ENCODE measurements around the gene GMPS. TPM values are rescaled to one million over a fixed set of nuclear protein-coding genes. Genes with fewer than 3 reads are reported as not detected.
"Not testable (repeated sequence)": the region's sequence is repeated elsewhere in the genome, so short reads cannot be mapped to it uniquely, and the experiment has no call there.

GMPS gene
- total RNA-seq, 1 donor from 2014 or later, result 29.2 TPM

DNA sequence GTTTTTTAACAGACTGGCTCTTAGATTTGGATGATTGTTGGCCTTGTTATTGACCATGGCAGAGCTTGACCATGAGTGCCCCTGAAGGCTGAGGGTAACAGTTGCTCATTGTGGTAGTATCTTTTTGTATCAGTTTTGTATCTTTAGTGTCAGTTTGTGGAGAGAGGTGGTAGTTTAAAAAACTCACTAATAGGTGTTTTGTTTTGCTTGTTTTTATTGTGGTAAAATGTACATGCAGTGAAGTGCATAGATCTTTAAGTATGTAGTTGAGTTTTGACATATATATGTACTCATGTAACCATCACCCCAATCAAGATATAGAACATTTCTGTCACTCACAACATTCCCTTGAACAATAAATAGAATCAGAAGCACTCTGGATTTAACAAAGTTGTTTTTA is 9.8 kb downstream of the GMPS start:
- no peak overlapping the region for H3K27ac ChIP-seq
- H3K4me3 ChIP-seq, result no peak overlapping the region
- no peaks in the 10 kb centered on the region for H3K9me3 ChIP-seq
- peaks cover 38% of the 10 kb centered on the region for H3K4me1 ChIP-seq
- intact Hi-C loops (cut with DNase I), result no loop called here
- no peaks in the 10 kb centered on the region for H3K36me3 ChIP-seq
- H3K27me3 ChIP-seq, result no peaks in the 10 kb centered on the region
- TF ChIP-seq POLR2AphosphoS5 (IDR thresholded peaks at IDR 0.05; ENCODE audit: insufficient read depth in 1 of 2, low read depth in 1 of 2) (no peak), POLR2A (IDR thresholded peaks at IDR 0.05) (no peak)
- TF ChIP-seq, protein P1, sequence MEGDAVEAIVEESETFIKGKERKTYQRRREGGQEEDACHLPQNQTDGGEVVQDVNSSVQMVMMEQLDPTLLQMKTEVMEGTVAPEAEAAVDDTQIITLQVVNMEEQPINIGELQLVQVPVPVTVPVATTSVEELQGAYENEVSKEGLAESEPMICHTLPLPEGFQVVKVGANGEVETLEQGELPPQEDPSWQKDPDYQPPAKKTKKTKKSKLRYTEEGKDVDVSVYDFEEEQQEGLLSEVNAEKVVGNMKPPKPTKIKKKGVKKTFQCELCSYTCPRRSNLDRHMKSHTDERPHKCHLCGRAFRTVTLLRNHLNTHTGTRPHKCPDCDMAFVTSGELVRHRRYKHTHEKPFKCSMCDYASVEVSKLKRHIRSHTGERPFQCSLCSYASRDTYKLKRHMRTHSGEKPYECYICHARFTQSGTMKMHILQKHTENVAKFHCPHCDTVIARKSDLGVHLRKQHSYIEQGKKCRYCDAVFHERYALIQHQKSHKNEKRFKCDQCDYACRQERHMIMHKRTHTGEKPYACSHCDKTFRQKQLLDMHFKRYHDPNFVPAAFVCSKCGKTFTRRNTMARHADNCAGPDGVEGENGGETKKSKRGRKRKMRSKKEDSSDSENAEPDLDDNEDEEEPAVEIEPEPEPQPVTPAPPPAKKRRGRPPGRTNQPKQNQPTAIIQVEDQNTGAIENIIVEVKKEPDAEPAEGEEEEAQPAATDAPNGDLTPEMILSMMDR (IDR thresholded peaks at IDR 0.05), result no peak
- DNase-seq (ENCODE audit: extremely low spot score in 2 of 2), result no peak

DNA sequence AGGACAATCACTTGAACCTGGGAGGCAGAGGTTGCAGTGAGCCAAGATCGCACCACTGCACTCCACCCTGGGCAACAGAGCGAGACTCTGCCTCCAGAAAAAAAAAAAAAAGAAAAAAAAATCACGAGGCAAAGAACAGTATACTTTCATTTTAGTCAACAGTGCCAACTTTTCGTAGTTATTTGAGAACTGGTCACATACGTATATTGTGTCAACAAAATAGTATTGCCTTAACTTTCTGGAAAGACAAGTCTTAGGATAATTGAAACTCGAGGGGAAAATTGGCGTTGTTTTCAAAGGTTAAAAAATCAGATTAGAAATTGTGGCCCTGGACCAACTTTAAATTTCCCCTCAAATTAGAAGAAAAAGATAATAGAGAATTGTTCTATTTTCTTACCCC is 13.8 kb downstream of the GMPS start:
- Histone ChIP-seq H3K4me1 (peaks cover 14% of the 10 kb centered on the region), H3K27ac (no peak overlapping the region), H3K27me3 (no peaks in the 10 kb centered on the region), H3K4me3 (no peak overlapping the region), H3K36me3 (no peaks in the 10 kb centered on the region), H3K9me3 (no peaks in the 10 kb centered on the region)
- intact Hi-C loops (cut with DNase I), result no loop called here
- DNase-seq (ENCODE audit: extremely low spot score in 2 of 2), result no peak
- TF ChIP-seq, protein P1 (IDR thresholded peaks at IDR 0.05), result no peak
- TF ChIP-seq POLR2AphosphoS5 (IDR thresholded peaks at IDR 0.05; ENCODE audit: insufficient read depth in 1 of 2, low read depth in 1 of 2) (no peak), POLR2A (IDR thresholded peaks at IDR 0.05) (no peak)

DNA sequence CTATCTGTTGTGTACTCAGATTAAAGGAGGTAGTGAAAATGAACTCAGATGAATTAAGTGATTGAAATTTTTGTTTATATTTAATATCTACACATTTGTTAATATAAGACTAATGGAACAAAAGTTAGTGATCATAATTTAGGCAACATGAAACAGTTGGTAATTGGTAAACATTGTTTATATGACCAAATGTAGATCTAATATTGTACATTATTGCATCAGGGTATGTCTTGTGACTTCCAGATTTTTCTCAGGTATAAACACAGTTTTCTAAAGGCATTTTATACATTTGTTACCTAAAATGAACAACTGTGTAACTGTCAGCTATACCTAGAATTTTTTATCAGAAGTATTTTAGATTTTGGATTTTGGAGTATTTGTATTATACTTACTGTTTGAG is 14.8 kb downstream of the GMPS start:
- no peak for DNase-seq (ENCODE audit: extremely low spot score in 2 of 2)
- H3K9me3 ChIP-seq, result no peaks in the 10 kb centered on the region
- no peak overlapping the region for H3K27ac ChIP-seq
- H3K27me3 ChIP-seq, result no peaks in the 10 kb centered on the region
- no peaks in the 10 kb centered on the region for H3K36me3 ChIP-seq
- no peak overlapping the region for H3K4me3 ChIP-seq
- TF ChIP-seq POLR2A (IDR thresholded peaks at IDR 0.05) (no peak), POLR2AphosphoS5 (IDR thresholded peaks at IDR 0.05; ENCODE audit: insufficient read depth in 1 of 2, low read depth in 1 of 2) (no peak)
- TF ChIP-seq, protein P1 (IDR thresholded peaks at IDR 0.05), result no peak
- H3K4me1 ChIP-seq, result peaks cover 24% of the 10 kb centered on the region
- intact Hi-C loops (cut with DNase I), result no loop called here

DNA sequence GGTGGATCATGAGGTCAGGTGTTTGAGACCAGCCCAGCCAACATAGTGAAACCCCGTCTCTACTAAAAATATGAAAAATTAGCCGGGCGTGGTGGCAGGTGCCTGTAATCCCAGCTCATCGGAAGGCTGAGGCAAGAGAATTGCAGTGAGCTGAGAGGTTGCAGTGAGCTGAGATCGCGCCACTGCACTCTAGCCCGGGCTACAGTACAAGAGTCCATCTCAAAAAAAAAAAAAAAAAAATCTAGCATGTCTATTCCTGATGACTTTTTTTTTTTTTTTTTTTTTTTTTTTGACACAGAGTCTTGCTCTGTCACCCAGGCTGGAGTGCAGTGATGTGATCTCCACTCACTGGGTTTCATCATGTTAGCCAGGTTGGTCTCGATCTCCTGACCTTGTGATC is 15.9 kb downstream of the GMPS start:
- intact Hi-C loops (cut with DNase I); DNase-seq (ENCODE audit: extremely low spot score in 2 of 2); H3K27me3 ChIP-seq; H3K4me3 ChIP-seq; H3K27ac ChIP-seq; H3K36me3 ChIP-seq; H3K9me3 ChIP-seq: not testable (repeated sequence)
- H3K4me1 ChIP-seq, result peaks cover 34% of the 10 kb centered on the region

DNA sequence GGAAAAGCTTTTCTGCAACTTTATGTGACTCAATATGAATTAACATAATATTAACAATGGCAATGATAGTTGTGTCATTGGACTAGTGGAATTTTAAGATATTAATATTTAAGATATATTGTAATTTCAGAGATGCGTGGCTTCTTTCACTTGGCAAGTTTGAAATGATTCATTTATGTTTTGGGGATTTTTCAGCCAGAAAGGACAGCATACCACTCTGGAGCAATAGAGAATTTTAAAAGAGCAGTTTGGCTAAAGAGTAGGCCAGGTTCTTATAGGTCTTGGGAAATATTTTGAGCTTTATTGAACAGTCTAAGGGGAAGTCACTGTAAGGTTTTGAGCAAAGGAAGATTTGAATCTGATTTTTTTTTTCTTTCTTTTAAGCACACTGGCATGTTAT is 16.5 kb downstream of the GMPS start:
- Histone ChIP-seq H3K9me3 (no peaks in the 10 kb centered on the region), H3K36me3 (no peaks in the 10 kb centered on the region), H3K4me3 (no peak overlapping the region), H3K4me1 (peaks cover 30% of the 10 kb centered on the region), H3K27ac (no peak overlapping the region), H3K27me3 (no peaks in the 10 kb centered on the region)
- TF ChIP-seq POLR2AphosphoS5 (IDR thresholded peaks at IDR 0.05; ENCODE audit: insufficient read depth in 1 of 2, low read depth in 1 of 2) (no peak), POLR2A (IDR thresholded peaks at IDR 0.05) (no peak)
- TF ChIP-seq, protein P1 (IDR thresholded peaks at IDR 0.05), result no peak
- no peak for DNase-seq (ENCODE audit: extremely low spot score in 2 of 2)
- intact Hi-C loops (cut with DNase I), result no loop called here

DNA sequence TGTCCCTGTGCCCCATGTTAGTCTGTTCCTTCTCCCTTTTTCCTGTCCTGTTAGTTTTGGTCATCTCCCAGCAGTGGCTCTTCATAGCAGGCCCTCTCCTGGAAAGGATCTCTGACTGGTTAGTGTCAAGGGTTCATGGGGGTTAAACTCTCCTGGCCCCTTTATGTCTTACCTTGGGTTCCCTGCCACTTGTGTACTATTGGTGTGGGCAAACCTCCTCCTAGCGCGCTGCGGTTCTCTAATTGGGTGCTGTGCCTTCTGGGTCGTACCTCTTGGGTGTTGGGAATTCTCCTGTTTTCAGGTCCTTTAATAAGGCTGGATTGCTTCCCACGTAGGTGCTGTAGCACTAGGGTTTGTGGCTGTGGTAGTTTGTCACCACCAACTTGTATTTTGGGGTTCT is 18.8 kb downstream of the GMPS start:
- intact Hi-C loops (cut with DNase I), result no loop called here
- no peak overlapping the region for H3K27ac ChIP-seq
- peaks cover 26% of the 10 kb centered on the region for H3K4me1 ChIP-seq
- peaks cover 0 to 10% of the 10 kb centered on the region in 2 donors for H3K36me3 ChIP-seq
- H3K27me3 ChIP-seq, result no peaks in the 10 kb centered on the region
- TF ChIP-seq POLR2A (IDR thresholded peaks at IDR 0.05) (no peak), POLR2AphosphoS5 (IDR thresholded peaks at IDR 0.05; ENCODE audit: insufficient read depth in 1 of 2, low read depth in 1 of 2) (no peak)
- TF ChIP-seq, protein P1 (IDR thresholded peaks at IDR 0.05), result no peak
- H3K4me3 ChIP-seq, result no peak overlapping the region
- no peaks in the 10 kb centered on the region for H3K9me3 ChIP-seq
- DNase-seq (ENCODE audit: extremely low spot score in 2 of 2), result no peak
